Measurements from ENCODE around the gene IPCEF1.

Gene IPCEF1

GRCh38 chr6:154371281-154371680, 14.7 kb upstream of the IPCEF1 start:
- DNase-seq (ENCODE audit: low spot score) = no peak

- peak; percentile 78 for DNase-seq (ENCODE audit: low spot score)
These were observed 13.9 kb upstream of the IPCEF1 start for GRCh38 chr6:154370545-154370944.

GRCh38 chr6:154367839-154368695, 11.5 kb upstream of the IPCEF1 start:
- DNase-seq (ENCODE audit: low spot score) = no peak

- no peak for DNase-seq (ENCODE audit: low spot score)
These were observed 10.7 kb upstream of the IPCEF1 start for GRCh38 chr6:154367336-154367735.

- DNase-seq (ENCODE audit: low spot score) = no peak
These were observed 7.2 kb upstream of the IPCEF1 start for GRCh38 chr6:154363821-154364220.

- DNase-seq (ENCODE audit: low spot score) = no peak
These were observed 4.9 kb upstream of the IPCEF1 start for GRCh38 chr6:154361476-154361875.

- no peak for DNase-seq (ENCODE audit: low spot score)
These were observed 3.9 kb upstream of the IPCEF1 start for GRCh38 chr6:154360476-154360875.

- DNase-seq (ENCODE audit: low spot score) = no peak
These were observed 3.1 kb upstream of the IPCEF1 start for GRCh38 chr6:154359679-154360078.

GRCh38 chr6:154359161-154359574, 2.6 kb upstream of the IPCEF1 start:
- DNase-seq (ENCODE audit: low spot score) = peak; percentile 70

- no peak for DNase-seq (ENCODE audit: low spot score)
These were observed 1.5 kb upstream of the IPCEF1 start for GRCh38 chr6:154358019-154358545.

GRCh38 chr6:154356113-154356512, 490 bp downstream of the IPCEF1 start:
- DNase-seq (ENCODE audit: low spot score) = peak; percentile 20

GRCh38 chr6:154354265-154354777, 2.3 kb downstream of the IPCEF1 start:
- no peak for DNase-seq (ENCODE audit: low spot score)

GRCh38 chr6:154353626-154354025, 3.0 kb downstream of the IPCEF1 start:
- no peak for DNase-seq (ENCODE audit: low spot score)

GRCh38 chr6:154352898-154353585, 3.6 kb downstream of the IPCEF1 start:
- no peak for DNase-seq (ENCODE audit: low spot score)

- DNase-seq (ENCODE audit: low spot score) = peak; percentile 22
These were observed 6.3 kb downstream of the IPCEF1 start for GRCh38 chr6:154350293-154350692.

GRCh38 chr6:154347981-154348380, 8.6 kb downstream of the IPCEF1 start:
- no peak for DNase-seq (ENCODE audit: low spot score)

GRCh38 chr6:154345811-154346210, 10.8 kb downstream of the IPCEF1 start:
- no peak for DNase-seq (ENCODE audit: low spot score)

- DNase-seq (ENCODE audit: low spot score) = peak; percentile 13
These were observed 12.9 kb downstream of the IPCEF1 start for GRCh38 chr6:154343473-154344308.

GRCh38 chr6:154341871-154342270, 14.7 kb downstream of the IPCEF1 start:
- no peak for DNase-seq (ENCODE audit: low spot score)

GRCh38 chr6:154341336-154341735, 15.3 kb downstream of the IPCEF1 start:
- DNase-seq (ENCODE audit: low spot score) = no peak

- no peak for DNase-seq (ENCODE audit: low spot score)
These were observed 19.1 kb downstream of the IPCEF1 start for GRCh38 chr6:154337406-154338005.
